PFSK-1 (cell line): ENCODE data around the gene XXYLT1.

Experiments used
- FOXP2 ChIP-seq: optimal IDR thresholded peaks from 2 replicates; pipeline ENCODE3; 2011; ENCODE audit warnings: borderline replicate concordance, control low read depth, inconsistent platforms; ENCODE audit not compliant: insufficient read depth; ENCODE audit errors: extremely low read length, extremely low read depth
- POLR2AphosphoS5 ChIP-seq: IDR thresholded peaks from 2 replicates; pipeline ENCODE4 v1.6.1; 2012; ENCODE audit warnings: low read depth, mild to moderate bottlenecking, control low read depth, low read length, moderate library complexity

- TF ChIP-seq POLR2AphosphoS5 = no peak
- no peak for TF ChIP-seq FOXP2
Observed at GRCh38 chr3:195032106-195032759, 238.7 kb downstream of the XXYLT1 start.
